HCT116 (cell line): ENCODE data around the gene ZC3H6. TPM values are rescaled to one million over a fixed set of nuclear protein-coding genes. Genes with fewer than 3 reads are reported as not detected.
A peak's percentile ranks its signal among the peaks of the same experiment; 100 is the strongest.
"Not testable (repeated sequence)": the region's sequence is repeated elsewhere in the genome, so short reads cannot be mapped to it uniquely, and the experiment has no call there.

ENCODE experiments used
- ATAC-seq: fragments of 200-7000 bp; cut with Tn5 transposase; 2 replicates; pipeline ENCODE4 v1.9.1; 2020; ENCODE audit warnings: mild to moderate bottlenecking, moderate library complexity
- BruUV-seq: library from RNA; stranded (reverse); fragments of 400-500 nt; replicated peaks from 2 replicates; lab custom pipeline; 2021; lab: Mats Ljungman, UMichigan
- CTCF ChIA-PET: fragments of 300-600 bp; sonication (Branson Sonifier 250); formaldehyde crosslinking; loops from one replicate; lab custom pipeline; 2021; ENCODE audit warnings: antibody characterized with exemption; lab: Charles Lee
- POLR2A ChIA-PET: fragments of 300-600, 350-600 bp; sonication (Branson Sonifier 250); formaldehyde crosslinking; loops from one replicate; lab custom pipeline; 2021; ENCODE audit warnings: antibody characterized with exemption; lab: Charles Lee
- RAD21 ChIA-PET, 2 experiments: fragments of 300-600 bp; sonication (Branson Sonifier 250); formaldehyde crosslinking; loops; one replicate each; lab custom pipeline; 2023; ENCODE audit warnings: low total read pairs in 2 of 2; ENCODE audit not compliant: uncharacterized antibody in 2 of 2, unreplicated experiment in 2 of 2, low non-redundant PET in 1 of 2; lab: Charles Lee
- DNase-seq: peaks from one replicate; pipeline ENCODE4 v3.0.0-alpha.2; 2010; ENCODE audit warnings: low read depth, low spot score
- H2AFZ ChIP-seq: fragments of 200-600 bp; shearing (Covaris generic), sonication (generic); 2 replicates; pipeline ENCODE4 v1.6.1; 2017; ENCODE audit warnings: low read depth, mixed run types, mixed read lengths, antibody characterized with exemption, low read length; ENCODE audit not compliant: poor library complexity, severe bottlenecking
- H3K27ac ChIP-seq: 2 replicates; pipeline ENCODE4 v1.5.1; 2012; ENCODE audit warnings: low read depth, low read length
- H3K27me3 ChIP-seq: fragments of 200-600 bp; sonication (generic); 2 replicates; pipeline ENCODE4 v1.6.1; 2016; ENCODE audit warnings: mixed run types, low read length, mixed read lengths; ENCODE audit not compliant: insufficient read depth
- H3K36me3 ChIP-seq, 2 experiments: fragments of 200-500 bp in 1 of 2; fragments of 200-600 bp in 1 of 2; sonication (Bioruptor generic) in 1 of 2; sonication (generic) in 1 of 2; 2 replicates each; pipeline versions ENCODE4 v1.5.1 to v1.6.1; 2014 to 2016; ENCODE audit warnings: low read length in 2 of 2, inconsistent platforms in 1 of 2, mixed read lengths in 1 of 2, mixed run types in 1 of 2; ENCODE audit not compliant: insufficient read depth in 2 of 2, control insufficient read depth in 1 of 2
- H3K4me1 ChIP-seq, 2 experiments: fragments of 200-600 bp in 1 of 2; sonication (generic) in 1 of 2; 2 replicates each; pipeline versions ENCODE4 v1.5.1 to v1.6.1; 2012 to 2017; ENCODE audit warnings: low read length in 2 of 2, inconsistent platforms in 1 of 2, mild to moderate bottlenecking in 1 of 2, mixed read lengths in 1 of 2, mixed run types in 1 of 2, moderate library complexity in 1 of 2; ENCODE audit not compliant: insufficient read depth in 2 of 2, control insufficient read depth in 1 of 2
- H3K4me2 ChIP-seq: fragments of 200-600 bp; sonication (generic); 2 replicates; pipeline ENCODE4 v1.6.1; 2017; ENCODE audit warnings: mixed run types, low read length, mixed read lengths
- H3K4me3 ChIP-seq, 2 experiments: fragments of 200-600 bp in 1 of 2; sonication (generic) in 1 of 2; replicated peaks in 1 of 2; 2 replicates each; pipeline ENCODE4 v1.5.1; 2011 to 2016; ENCODE audit warnings: low read length in 2 of 2, control low read depth in 1 of 2, low read depth in 1 of 2, mild to moderate bottlenecking in 1 of 2, mixed read lengths in 1 of 2, mixed run types in 1 of 2
- H3K79me2 ChIP-seq: fragments of 200-600 bp; sonication (generic); 2 replicates; pipeline ENCODE4 v1.6.1; 2017; ENCODE audit warnings: mild to moderate bottlenecking, mixed run types, low read length, moderate library complexity, mixed read lengths; ENCODE audit not compliant: insufficient read depth
- H3K9ac ChIP-seq: fragments of 200-600 bp; sonication (generic); 2 replicates; pipeline ENCODE4 v1.6.1; 2016; ENCODE audit warnings: low read length, mixed read lengths
- H3K9me2 ChIP-seq: fragments of 200-600 bp; sonication (generic), shearing (Covaris generic); 2 replicates; pipeline ENCODE4 v1.6.1; 2017; ENCODE audit warnings: mixed run types, mild to moderate bottlenecking, moderate library complexity; ENCODE audit not compliant: insufficient read depth
- H3K9me3 ChIP-seq, 2 experiments: fragments of 200-500 bp in 1 of 2; fragments of 200-600 bp in 1 of 2; sonication (Bioruptor generic) in 1 of 2; sonication (generic) in 1 of 2; 2 replicates each; pipeline ENCODE4 v1.6.1; 2014 to 2017; ENCODE audit warnings: low read length in 2 of 2, mixed read lengths in 2 of 2, inconsistent platforms in 1 of 2, low read depth in 1 of 2, mild to moderate bottlenecking in 1 of 2, mixed run types in 1 of 2, moderate library complexity in 1 of 2; ENCODE audit not compliant: control insufficient read depth in 1 of 2, insufficient read depth in 1 of 2
- H4K20me1 ChIP-seq: fragments of 200-600 bp; sonication (generic), shearing (Covaris generic); 2 replicates; pipeline ENCODE4 v1.6.1; 2017; ENCODE audit warnings: mixed run types, mild to moderate bottlenecking, moderate library complexity; ENCODE audit not compliant: insufficient read depth
- ELF1 ChIP-seq: IDR thresholded peaks from 2 replicates; pipeline ENCODE4 v1.6.1; 2012; ENCODE audit warnings: low read depth, borderline replicate concordance
- intact Hi-C: fragments of 100-400 bp; cut with micrococcal nuclease; formaldehyde crosslinking; loops from 2 replicates; pipeline ENCODE4 v1.10.0; 2022
- total RNA-seq: library from RNA; stranded (reverse); gene quantifications from one replicate; pipeline ENCODE4 v1.2.1, GENCODE V29; 2021; ENCODE audit not compliant: unreplicated experiment
- TF ChIP-seq, protein P1 (sequence below), 3 experiments: fragments of 200-600 bp in 1 of 3; sonication (generic) in 1 of 3; IDR thresholded peaks in 2 of 3; conservative IDR thresholded peaks in 1 of 3; 2 replicates each; pipeline ENCODE4 v1.5.1; 2012 to 2017; ENCODE audit warnings: low read depth in 2 of 3, low read length in 2 of 3, antibody characterized with exemption in 1 of 3, borderline replicate concordance in 1 of 3, control low read depth in 1 of 3, mild to moderate bottlenecking in 1 of 3, mixed read lengths in 1 of 3, mixed run types in 1 of 3, moderate library complexity in 1 of 3; ENCODE audit not compliant: insufficient read depth in 1 of 3

ZC3H6 gene
- total RNA-seq, 1 experiment from 2014 or later, result 7.0 TPM

DNA sequence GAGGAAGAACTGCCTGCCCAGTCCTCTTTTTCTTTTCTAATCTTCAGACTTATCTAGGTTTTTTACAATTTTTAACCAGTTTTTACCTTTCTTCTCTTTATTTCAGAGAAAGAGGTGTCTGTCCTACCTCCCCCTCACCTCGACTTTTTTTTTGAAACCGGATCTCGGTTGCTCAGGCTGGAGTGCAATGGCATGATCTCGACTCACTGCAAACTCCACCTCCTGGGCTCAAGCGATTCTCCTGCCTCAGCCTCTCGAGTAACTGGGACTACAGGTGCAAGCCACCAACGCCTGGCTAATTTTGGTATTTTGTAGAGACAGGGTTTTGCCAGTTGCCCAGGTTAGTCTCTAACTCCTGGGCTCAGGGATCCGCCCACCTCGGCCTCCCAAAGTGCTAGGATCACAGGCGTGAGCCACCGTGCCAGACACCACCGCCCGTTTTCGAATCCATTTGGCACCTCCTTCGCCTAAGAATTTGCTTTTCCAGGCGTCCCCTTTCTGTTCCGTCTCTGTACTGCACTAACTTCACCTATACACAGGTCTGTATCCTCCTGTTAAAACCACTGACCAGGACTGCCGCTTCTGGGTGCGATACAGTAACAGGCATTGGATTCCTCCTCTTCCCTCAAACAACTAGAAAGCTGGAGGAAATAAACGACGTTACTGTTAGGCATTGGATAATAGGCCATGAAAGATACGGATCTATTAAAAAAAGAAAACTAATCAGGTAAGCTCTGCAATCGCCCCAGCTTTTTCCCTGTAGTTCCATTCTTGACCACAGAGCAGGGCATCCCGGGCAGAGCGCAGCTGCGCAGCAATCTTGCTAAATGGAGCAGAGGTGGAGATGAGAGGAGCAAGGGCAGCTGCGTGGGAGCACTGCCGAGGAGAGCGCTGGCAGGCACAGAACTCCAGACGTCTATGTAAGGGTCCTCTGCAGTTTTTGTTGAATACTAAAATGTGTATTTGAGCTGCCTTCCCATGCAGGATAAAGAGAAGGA is 69.9 kb downstream of the ZC3H6 start:
- POLR2A ChIA-PET, result no interaction called here
- ATAC-seq (peak; percentile 77), DNase-seq (no peak)
- no peak overlapping the region for H3K4me2 ChIP-seq
- no peak overlapping the region for H3K9ac ChIP-seq
- no TSS peak for BruUV-seq
- CTCF ChIA-PET, result no interaction called here
- no peak overlapping the region for H3K27ac ChIP-seq
- H3K27me3 ChIP-seq, result no peaks in the 10 kb centered on the region
- intact Hi-C loops, result no loop called here
- H2AFZ ChIP-seq, result no peak overlapping the region
- TF ChIP-seq, protein P1, sequence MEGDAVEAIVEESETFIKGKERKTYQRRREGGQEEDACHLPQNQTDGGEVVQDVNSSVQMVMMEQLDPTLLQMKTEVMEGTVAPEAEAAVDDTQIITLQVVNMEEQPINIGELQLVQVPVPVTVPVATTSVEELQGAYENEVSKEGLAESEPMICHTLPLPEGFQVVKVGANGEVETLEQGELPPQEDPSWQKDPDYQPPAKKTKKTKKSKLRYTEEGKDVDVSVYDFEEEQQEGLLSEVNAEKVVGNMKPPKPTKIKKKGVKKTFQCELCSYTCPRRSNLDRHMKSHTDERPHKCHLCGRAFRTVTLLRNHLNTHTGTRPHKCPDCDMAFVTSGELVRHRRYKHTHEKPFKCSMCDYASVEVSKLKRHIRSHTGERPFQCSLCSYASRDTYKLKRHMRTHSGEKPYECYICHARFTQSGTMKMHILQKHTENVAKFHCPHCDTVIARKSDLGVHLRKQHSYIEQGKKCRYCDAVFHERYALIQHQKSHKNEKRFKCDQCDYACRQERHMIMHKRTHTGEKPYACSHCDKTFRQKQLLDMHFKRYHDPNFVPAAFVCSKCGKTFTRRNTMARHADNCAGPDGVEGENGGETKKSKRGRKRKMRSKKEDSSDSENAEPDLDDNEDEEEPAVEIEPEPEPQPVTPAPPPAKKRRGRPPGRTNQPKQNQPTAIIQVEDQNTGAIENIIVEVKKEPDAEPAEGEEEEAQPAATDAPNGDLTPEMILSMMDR (IDR thresholded peaks at IDR 0.05 in 2 of 3, conservative IDR thresholded peaks at IDR 0.05 in 1 of 3; ENCODE audit: borderline replicate concordance in 1 of 3, insufficient read depth in 1 of 3, low read depth in 2 of 3, low read length in 2 of 3), result peak in 2 of 3 experiments; percentile 14 to 39; a peak in 2 of 6 replicates
- TF ChIP-seq ELF1, result no peak
- RAD21 ChIA-PET, result no interaction called here
- no peaks in the 10 kb centered on the region for H3K4me1 ChIP-seq
- H3K4me3 ChIP-seq, result no peak overlapping the region
- no peaks in the 10 kb centered on the region for H3K36me3 ChIP-seq
- H3K9me3 ChIP-seq, result no peaks in the 10 kb centered on the region
- no peaks in the 10 kb centered on the region for H3K9me2 ChIP-seq
- no peaks in the 10 kb centered on the region for H4K20me1 ChIP-seq
- no peaks in the 10 kb centered on the region for H3K79me2 ChIP-seq

DNA sequence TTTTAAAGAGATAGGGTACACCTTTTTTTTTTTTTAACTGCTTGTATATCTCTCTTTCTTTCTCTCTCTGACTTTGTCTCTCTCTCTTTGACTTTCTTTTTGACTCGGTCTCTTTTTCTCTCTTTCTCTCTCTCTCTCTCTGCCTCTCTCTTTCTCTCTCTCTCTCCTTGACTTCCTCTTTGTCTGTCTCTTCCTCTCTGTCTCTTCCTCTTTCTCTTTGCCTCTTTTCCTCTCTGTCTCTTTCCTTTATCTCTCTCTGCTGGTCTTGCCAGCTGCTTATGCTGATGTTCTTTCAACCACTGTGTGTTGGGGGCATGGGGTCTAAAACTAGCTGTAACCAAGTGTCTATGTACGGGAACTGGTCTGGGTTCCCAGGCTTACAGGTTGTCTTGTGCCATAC is 76.9 kb downstream of the ZC3H6 start:
- H4K20me1 ChIP-seq, H2AFZ ChIP-seq, H3K79me2 ChIP-seq, H3K4me1 ChIP-seq, CTCF ChIA-PET, DNase-seq, H3K4me2 ChIP-seq, intact Hi-C loops, H3K9me3 ChIP-seq, H3K9ac ChIP-seq, RAD21 ChIA-PET, ATAC-seq, H3K27ac ChIP-seq, H3K4me3 ChIP-seq, H3K9me2 ChIP-seq, H3K36me3 ChIP-seq, BruUV-seq, H3K27me3 ChIP-seq, POLR2A ChIA-PET: not testable (repeated sequence)

DNA sequence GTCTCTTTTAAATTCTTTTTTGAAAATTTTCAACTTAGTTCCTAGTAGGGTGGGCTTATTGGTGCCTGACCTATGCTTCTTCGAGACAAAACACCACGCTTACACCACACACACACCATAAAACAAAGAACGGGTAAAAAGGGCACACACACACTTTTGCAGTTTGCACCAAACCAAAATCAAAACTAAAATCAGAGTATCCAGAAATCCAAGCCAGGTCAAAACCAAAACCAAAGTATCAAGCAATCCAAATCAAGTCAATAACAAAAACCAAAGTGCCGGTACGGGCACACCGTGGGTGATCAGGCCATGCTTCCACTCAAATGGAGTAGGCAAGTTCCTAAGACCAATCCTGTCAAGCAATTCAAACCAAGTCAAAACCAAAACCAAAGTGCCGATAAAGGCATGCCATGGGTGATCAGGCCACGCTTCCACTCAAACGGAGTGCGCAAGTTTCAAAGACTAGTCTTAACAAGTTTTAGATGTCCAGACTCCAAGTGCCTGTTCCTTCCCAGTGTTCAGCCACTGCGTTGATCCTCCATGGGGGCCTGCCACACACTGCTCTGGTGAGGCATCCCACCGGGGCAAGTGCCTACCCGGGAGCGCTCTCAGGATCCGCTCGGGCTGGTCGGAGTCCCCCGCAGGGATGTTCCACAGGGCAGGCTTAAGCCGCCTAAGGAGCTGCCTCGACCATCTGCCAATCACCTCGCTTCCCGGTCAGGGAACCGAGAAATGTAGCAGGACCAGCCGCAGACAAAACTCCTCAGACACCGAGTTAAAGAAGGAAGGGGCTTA is 77.6 kb downstream of the ZC3H6 start:
- H3K9me2 ChIP-seq, DNase-seq, H3K4me2 ChIP-seq, H3K9ac ChIP-seq, BruUV-seq, ATAC-seq, intact Hi-C loops, POLR2A ChIA-PET, H3K27me3 ChIP-seq, H3K36me3 ChIP-seq, CTCF ChIA-PET, H3K27ac ChIP-seq, H3K4me1 ChIP-seq, H2AFZ ChIP-seq, H3K4me3 ChIP-seq, H3K9me3 ChIP-seq, RAD21 ChIA-PET, H4K20me1 ChIP-seq, H3K79me2 ChIP-seq: not testable (repeated sequence)
